ENCODE data around the gene STX8. TPM values are rescaled to one million over a fixed set of nuclear protein-coding genes. Genes with fewer than 3 reads are reported as not detected.

STX8 gene, protein sequence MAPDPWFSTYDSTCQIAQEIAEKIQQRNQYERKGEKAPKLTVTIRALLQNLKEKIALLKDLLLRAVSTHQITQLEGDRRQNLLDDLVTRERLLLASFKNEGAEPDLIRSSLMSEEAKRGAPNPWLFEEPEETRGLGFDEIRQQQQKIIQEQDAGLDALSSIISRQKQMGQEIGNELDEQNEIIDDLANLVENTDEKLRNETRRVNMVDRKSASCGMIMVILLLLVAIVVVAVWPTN
- 49.0 and 65.0 TPM in 2 replicates for total RNA-seq (2022)
- percentile 60 among the genes with signal in this experiment for Bru-seq, nascent RNA
- percentile 55 among the genes with signal in this experiment for BruChase-seq, experiment 1, labeled RNA remaining after a 6-hour chase
- percentile 55 among the genes with signal in this experiment for BruChase-seq, experiment 2, labeled RNA remaining after a 2-hour chase
- long read RNA-seq, transcript STX8-201 (8 exons, 1,246 nt) = major isoform, 36 of 45 reads
- long read RNA-seq, partial matches to known transcripts = 2 of 45 reads
- long read RNA-seq, other reads (novel, unspliced or antisense) = 2 of 45 reads

- Mint-ChIP-seq H3K4me1 (ENCODE audit: insufficient read depth, unreplicated experiment) (peaks cover 15% of the 10 kb centered on the region), H3K9me3 (ENCODE audit: unreplicated experiment) (no peaks in the 10 kb centered on the region), H3K36me3 (ENCODE audit: insufficient read depth, unreplicated experiment) (no peaks in the 10 kb centered on the region), H3K4me3 (ENCODE audit: unreplicated experiment) (peak within 1 kb of the TSS; percentile 77), H3K27me3 (ENCODE audit: insufficient read depth, unreplicated experiment) (no peaks in the 10 kb centered on the region), H3K27ac (ENCODE audit: low read depth, unreplicated experiment) (peak within 1 kb of the TSS; percentile 74)
- ChIA-PET CTCF (interaction anchor here (0.5 to 3.7 kb wide), 12 partner anchors 10 to 351 kb away, joined by 3 to 33 read pairs (median 3); partner anchors contain the start of gene USP43), POLR2A (interaction anchor here (0.7 to 3.1 kb wide), 12 partner anchors 9 to 1193 kb away, joined by 3 to 27 read pairs (median 4); partner anchors contain the start of gene USP43)
- TF ChIP-seq, protein P1, sequence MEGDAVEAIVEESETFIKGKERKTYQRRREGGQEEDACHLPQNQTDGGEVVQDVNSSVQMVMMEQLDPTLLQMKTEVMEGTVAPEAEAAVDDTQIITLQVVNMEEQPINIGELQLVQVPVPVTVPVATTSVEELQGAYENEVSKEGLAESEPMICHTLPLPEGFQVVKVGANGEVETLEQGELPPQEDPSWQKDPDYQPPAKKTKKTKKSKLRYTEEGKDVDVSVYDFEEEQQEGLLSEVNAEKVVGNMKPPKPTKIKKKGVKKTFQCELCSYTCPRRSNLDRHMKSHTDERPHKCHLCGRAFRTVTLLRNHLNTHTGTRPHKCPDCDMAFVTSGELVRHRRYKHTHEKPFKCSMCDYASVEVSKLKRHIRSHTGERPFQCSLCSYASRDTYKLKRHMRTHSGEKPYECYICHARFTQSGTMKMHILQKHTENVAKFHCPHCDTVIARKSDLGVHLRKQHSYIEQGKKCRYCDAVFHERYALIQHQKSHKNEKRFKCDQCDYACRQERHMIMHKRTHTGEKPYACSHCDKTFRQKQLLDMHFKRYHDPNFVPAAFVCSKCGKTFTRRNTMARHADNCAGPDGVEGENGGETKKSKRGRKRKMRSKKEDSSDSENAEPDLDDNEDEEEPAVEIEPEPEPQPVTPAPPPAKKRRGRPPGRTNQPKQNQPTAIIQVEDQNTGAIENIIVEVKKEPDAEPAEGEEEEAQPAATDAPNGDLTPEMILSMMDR (IDR thresholded peaks at IDR 0.05; ENCODE audit: unreplicated experiment) = no peak
- no TSS peak for BruUV-seq (replicated peaks)
- DNase-seq (ENCODE audit: unreplicated experiment) = peak; percentile 82
- intact Hi-C loops (cut with micrococcal nuclease) = no loop called here
Observed at GRCh38 chr17:9575381-9576101, at the start of gene STX8. TSS of gene STX8 (minus strand) at chr17:9575820. CDS start at chr17:9575808, 12 bp downstream.

DNA sequence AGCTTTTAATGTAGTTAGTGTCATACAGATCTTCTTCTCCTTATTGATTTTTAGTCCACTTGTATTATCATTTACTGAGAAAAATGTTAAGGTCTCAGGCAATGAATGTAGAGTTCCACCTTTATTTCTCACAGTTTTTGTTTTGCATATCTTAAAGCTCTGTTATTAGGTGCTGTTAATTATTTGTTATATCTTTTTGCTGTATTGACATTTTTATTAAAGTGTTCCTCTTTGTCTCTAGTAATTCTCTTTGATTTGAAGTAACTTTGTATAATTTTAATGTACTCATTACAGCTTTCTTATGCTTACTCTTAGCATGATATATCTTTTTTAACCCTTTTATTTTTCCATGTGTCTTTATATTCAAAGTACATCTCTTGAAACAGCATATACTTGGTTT lies 47.3 kb upstream of the STX8 start:
- CTCF ChIA-PET = interaction anchor here (0.5 to 0.6 kb wide), 2 partner anchors 119 to 626 kb away, joined by 3 to 6 read pairs; no protein-coding TSS in a partner anchor
- POLR2A ChIA-PET = no interaction called here
- Mint-ChIP-seq H3K4me3 (ENCODE audit: unreplicated experiment) (no peak overlapping the region), H3K36me3 (ENCODE audit: insufficient read depth, unreplicated experiment) (no peaks in the 10 kb centered on the region), H3K27ac (ENCODE audit: low read depth, unreplicated experiment) (no peak overlapping the region), H3K4me1 (ENCODE audit: insufficient read depth, unreplicated experiment) (no peaks in the 10 kb centered on the region), H3K27me3 (ENCODE audit: insufficient read depth, unreplicated experiment) (no peaks in the 10 kb centered on the region), H3K9me3 (ENCODE audit: unreplicated experiment) (peaks cover 19% of the 10 kb centered on the region)
- no peak for DNase-seq (ENCODE audit: unreplicated experiment)
- no TSS peak for BruUV-seq (replicated peaks)
- TF ChIP-seq, protein P1 (IDR thresholded peaks at IDR 0.05; ENCODE audit: unreplicated experiment) = no peak
- intact Hi-C loops (cut with micrococcal nuclease) = no loop called here

GRCh38 chr17:9615486-9615885 lies 39.9 kb upstream of the STX8 start:
- CTCF ChIA-PET = no interaction called here
- no peaks in the 10 kb centered on the region for H3K36me3 Mint-ChIP-seq (ENCODE audit: insufficient read depth, unreplicated experiment)
- intact Hi-C loops (cut with micrococcal nuclease) = no loop called here
- no peak overlapping the region for H3K4me3 Mint-ChIP-seq (ENCODE audit: unreplicated experiment)
- no peak overlapping the region for H3K27ac Mint-ChIP-seq (ENCODE audit: low read depth, unreplicated experiment)
- H3K27me3 Mint-ChIP-seq (ENCODE audit: insufficient read depth, unreplicated experiment) = no peaks in the 10 kb centered on the region
- H3K9me3 Mint-ChIP-seq (ENCODE audit: unreplicated experiment) = no peaks in the 10 kb centered on the region
- H3K4me1 Mint-ChIP-seq (ENCODE audit: insufficient read depth, unreplicated experiment) = no peaks in the 10 kb centered on the region
- TF ChIP-seq, protein P1 (IDR thresholded peaks at IDR 0.05; ENCODE audit: unreplicated experiment) = no peak
- no TSS peak for BruUV-seq (replicated peaks)
- POLR2A ChIA-PET = no interaction called here
- peak; percentile 60 for DNase-seq (ENCODE audit: unreplicated experiment)

GRCh38 chr17:9612006-9612405 lies 36.4 kb upstream of the STX8 start:
- no TSS peak for BruUV-seq (replicated peaks)
- intact Hi-C loops (cut with micrococcal nuclease) = no loop called here
- Mint-ChIP-seq H3K4me3 (ENCODE audit: unreplicated experiment) (no peak overlapping the region), H3K36me3 (ENCODE audit: insufficient read depth, unreplicated experiment) (no peaks in the 10 kb centered on the region), H3K4me1 (ENCODE audit: insufficient read depth, unreplicated experiment) (no peaks in the 10 kb centered on the region), H3K27me3 (ENCODE audit: insufficient read depth, unreplicated experiment) (no peaks in the 10 kb centered on the region), H3K27ac (ENCODE audit: low read depth, unreplicated experiment) (no peak overlapping the region), H3K9me3 (ENCODE audit: unreplicated experiment) (peaks cover 6% of the 10 kb centered on the region)
- TF ChIP-seq, protein P1 (IDR thresholded peaks at IDR 0.05; ENCODE audit: unreplicated experiment) = no peak
- DNase-seq (ENCODE audit: unreplicated experiment) = no peak
- ChIA-PET POLR2A (interaction anchor here (1.3 kb wide), 1 partner anchor 35 kb away, joined by 3 read pairs; the partner anchor contains the start of gene CFAP52), CTCF (interaction anchor here (1.2 kb wide), 1 partner anchor 21 kb away, joined by 3 read pairs; no protein-coding TSS in a partner anchor)

All from MCF 10A (cell line).